Measurements from ENCODE around the gene PSKH1.

PSKH1 gene

DNA sequence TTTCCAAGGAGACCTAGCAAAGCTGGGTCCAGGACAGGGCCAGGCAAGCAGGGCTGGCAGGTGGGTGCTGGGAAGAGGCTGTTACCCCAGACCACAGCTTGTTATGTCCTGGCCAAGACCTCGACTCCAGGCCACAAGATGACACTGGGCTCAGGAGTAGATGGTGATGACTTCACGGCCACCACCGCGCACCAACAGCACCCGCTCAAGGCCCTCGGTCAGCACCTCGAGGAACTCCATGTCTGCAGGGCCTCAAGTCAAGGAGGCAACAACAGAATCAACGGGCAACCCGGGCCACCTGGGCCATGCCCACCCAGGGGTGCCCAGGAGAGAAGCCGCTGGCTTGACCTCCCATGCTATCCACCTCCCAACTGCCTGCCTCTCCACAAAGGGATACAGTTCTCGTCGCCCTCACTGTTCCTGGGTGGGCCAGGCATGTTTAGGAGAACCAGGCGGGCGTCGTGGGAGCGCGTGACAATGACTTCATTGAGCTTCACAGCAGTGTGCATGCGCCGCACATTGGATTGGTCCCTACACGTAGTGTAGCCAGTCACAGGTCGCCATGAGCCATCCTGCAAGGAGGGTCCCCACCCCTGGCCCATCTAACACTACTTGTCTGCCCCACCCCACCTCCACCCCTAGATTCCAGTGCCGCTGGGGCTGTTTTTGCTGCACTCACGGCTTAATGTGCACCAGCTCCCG, 51.8 kb downstream of the PSKH1 start:
- peaks cover 3% of the 10 kb centered on the region for H3K36me3 Mint-ChIP-seq (ENCODE audit: insufficient read depth)
- H3K27me3 Mint-ChIP-seq = no peaks in the 10 kb centered on the region
- no peak for DNase-seq
- H3K9me3 Mint-ChIP-seq = no peaks in the 10 kb centered on the region
- ATAC-seq (replicated peaks) = no peak
- peaks cover 15 to 17% of the 10 kb centered on the region in 2 donors for H3K4me1 Mint-ChIP-seq (ENCODE audit: low read depth in 2 of 2)
- H3K27ac Mint-ChIP-seq = peak overlapping the region in 1 of 2 donors; percentile 66
- H3K4me3 Mint-ChIP-seq = no peak overlapping the region

DNA sequence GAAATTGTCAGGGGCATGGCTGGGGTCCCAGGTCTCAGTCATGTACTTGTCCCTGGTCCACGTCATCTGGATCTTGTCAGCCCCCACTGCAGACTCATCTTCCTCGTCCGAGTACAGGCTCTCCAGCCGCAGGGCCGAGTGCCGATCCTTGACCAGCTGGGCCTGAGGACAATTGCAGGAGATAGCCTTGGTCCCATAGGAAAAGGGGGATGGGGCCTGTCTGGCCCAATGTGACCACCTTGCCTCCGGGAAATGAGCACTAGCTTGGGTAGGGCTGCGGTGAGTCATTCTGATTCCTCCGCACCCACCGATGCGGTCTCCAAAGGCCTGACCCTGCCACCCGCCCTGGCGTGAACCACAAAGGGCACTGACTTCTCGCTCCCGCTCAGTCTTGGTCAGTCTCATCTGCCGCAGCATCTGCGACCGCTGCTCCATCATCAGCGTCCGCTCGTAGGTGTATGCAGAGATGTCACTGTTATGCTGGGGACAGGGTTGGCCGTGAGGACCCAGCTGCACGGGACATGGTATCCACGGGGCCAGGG, 52.4 kb downstream of the PSKH1 start:
- no peak for ATAC-seq (replicated peaks)
- Mint-ChIP-seq H3K27ac (no peak overlapping the region), H3K27me3 (no peaks in the 10 kb centered on the region)

DNA sequence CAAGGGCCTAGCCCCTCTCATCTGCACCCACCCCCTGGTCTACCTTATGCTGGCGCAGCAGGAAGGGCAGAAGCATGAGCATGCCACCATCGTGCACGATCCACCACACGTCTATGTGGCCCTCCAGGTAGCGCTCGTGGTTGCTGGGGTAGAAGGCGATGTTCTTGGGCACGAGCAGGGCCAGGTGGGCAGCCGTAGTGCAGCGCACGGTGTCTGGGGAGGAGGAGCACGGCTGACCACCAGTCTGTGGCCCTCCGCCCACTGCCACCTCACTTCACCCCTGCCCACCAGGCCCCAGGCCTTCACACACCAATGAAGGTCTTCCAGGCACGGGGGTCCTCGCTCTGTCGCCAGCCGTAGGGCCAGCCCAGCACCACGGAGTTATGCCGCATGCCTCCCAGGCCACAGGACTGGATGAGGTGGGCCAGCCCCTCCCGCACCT, 53.1 kb downstream of the PSKH1 start:
- H3K27ac Mint-ChIP-seq = no peak overlapping the region
- no peak for ATAC-seq (replicated peaks)

More for the DNA sequence above, 52.4 kb downstream of the PSKH1 start:
- Mint-ChIP-seq H3K4me3 (no peak overlapping the region), H3K36me3 (ENCODE audit: insufficient read depth) (peaks cover 9% of the 10 kb centered on the region), H3K9me3 (no peaks in the 10 kb centered on the region), H3K4me1 (ENCODE audit: low read depth in 2 of 2) (peaks cover 10 to 12% of the 10 kb centered on the region in 2 donors)
- DNase-seq = no peak

DNA sequence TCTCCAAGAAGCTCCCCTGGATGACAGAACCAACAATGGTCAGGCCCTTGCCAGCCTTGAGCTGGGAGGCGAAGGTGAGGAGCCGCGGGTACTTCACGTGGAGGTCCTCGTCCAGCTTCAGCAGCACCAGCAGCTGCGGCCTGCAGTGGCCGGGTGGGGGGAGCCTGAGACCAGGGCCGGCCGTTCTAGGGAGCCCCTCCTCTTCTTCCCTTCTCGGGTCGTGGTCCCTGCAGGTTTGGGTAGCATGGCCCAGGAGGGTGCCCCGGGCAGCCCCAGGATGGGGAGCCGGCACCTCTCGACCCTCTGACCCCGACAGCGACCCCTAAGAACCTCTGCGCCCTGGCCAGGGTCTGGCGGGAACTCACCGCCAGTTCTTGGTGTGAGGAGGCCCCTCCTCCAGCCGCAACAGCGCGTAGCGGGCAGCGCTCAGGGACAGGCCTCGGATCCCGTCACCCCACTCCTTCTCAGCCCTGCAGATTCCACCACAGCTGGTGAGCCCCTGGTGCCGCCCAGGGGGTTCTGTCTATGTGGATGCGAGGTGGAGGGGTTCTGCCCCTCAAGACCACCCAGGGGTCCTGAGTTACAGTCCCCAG, 54.0 kb downstream of the PSKH1 start:
- H3K4me3 Mint-ChIP-seq = no peak overlapping the region
- DNase-seq = no peak
- peaks cover 16% of the 10 kb centered on the region for H3K36me3 Mint-ChIP-seq (ENCODE audit: insufficient read depth)
- peak overlapping the region in 1 of 2 donors; percentile 90 for H3K27ac Mint-ChIP-seq
- no peaks in the 10 kb centered on the region for H3K9me3 Mint-ChIP-seq
- no peak for ATAC-seq (replicated peaks)
- peaks cover 3 to 7% of the 10 kb centered on the region in 2 donors for H3K4me1 Mint-ChIP-seq (ENCODE audit: low read depth in 2 of 2)
- no peaks in the 10 kb centered on the region for H3K27me3 Mint-ChIP-seq

More for the DNA sequence above, 53.1 kb downstream of the PSKH1 start:
- H3K27me3 Mint-ChIP-seq = no peaks in the 10 kb centered on the region
- H3K4me3 Mint-ChIP-seq = no peak overlapping the region
- no peaks in the 10 kb centered on the region for H3K9me3 Mint-ChIP-seq
- peaks cover 12% of the 10 kb centered on the region for H3K36me3 Mint-ChIP-seq (ENCODE audit: insufficient read depth)
- peaks cover 10 to 12% of the 10 kb centered on the region in 2 donors for H3K4me1 Mint-ChIP-seq (ENCODE audit: low read depth in 2 of 2)
- no peak for DNase-seq

DNA sequence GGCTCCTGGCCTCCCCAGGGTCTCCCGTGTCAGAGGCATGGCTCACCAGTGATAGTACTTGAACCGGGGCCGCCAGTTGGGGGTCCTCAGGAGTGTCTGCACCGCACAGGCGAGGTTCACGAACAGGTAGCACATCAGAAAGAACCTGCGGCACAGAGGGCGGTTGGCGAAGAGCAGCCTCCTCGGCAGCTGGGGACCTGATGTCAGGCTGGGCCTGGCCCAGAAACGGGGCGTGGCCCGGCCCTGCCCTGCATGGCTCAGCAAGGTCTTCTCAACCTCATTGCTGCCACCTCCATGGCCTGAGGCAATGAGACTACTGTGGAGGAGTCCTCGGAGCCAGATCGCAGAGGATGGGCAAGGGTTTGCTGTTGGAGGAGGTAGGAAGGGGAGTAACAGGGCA, 55.0 kb downstream of the PSKH1 start:
- H3K27ac Mint-ChIP-seq = peak overlapping the region; percentile 31 to 90
- DNase-seq (no peak), ATAC-seq (replicated peaks) (no peak)
- H3K4me1 Mint-ChIP-seq (ENCODE audit: low read depth in 2 of 2) = peaks cover 0 to 5% of the 10 kb centered on the region in 2 donors
- no peak overlapping the region for H3K4me3 Mint-ChIP-seq
- H3K27me3 Mint-ChIP-seq = no peaks in the 10 kb centered on the region
- no peaks in the 10 kb centered on the region for H3K9me3 Mint-ChIP-seq
- H3K36me3 Mint-ChIP-seq (ENCODE audit: insufficient read depth) = peaks cover 16% of the 10 kb centered on the region

DNA sequence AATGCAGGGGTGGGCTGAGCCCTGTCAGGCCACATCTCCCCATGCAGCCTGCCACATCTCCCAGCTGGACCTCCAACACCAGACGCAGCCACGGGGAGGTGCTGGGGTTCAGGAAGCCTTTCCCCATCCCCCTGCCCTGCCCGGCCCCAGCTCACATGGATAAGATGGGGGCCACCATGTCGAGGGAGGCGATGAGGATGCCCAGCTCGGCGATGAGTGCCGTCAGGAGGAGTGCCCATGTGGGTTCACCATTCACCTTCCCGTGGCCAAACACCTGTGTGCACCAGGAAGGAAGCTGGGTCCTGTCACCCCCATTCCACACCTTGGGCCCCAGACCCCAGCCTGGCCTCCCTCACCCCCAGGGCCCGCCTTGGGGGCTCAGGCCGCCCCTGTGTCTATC, 56.6 kb downstream of the PSKH1 start:
- Mint-ChIP-seq H3K4me1 (ENCODE audit: low read depth in 2 of 2) (peaks cover 0 to 5% of the 10 kb centered on the region in 2 donors), H3K27me3 (no peaks in the 10 kb centered on the region), H3K9me3 (no peaks in the 10 kb centered on the region), H3K27ac (no peak overlapping the region), H3K4me3 (no peak overlapping the region), H3K36me3 (ENCODE audit: insufficient read depth) (peaks cover 16% of the 10 kb centered on the region)
- no peak for ATAC-seq (replicated peaks)
- no peak for DNase-seq

DNA sequence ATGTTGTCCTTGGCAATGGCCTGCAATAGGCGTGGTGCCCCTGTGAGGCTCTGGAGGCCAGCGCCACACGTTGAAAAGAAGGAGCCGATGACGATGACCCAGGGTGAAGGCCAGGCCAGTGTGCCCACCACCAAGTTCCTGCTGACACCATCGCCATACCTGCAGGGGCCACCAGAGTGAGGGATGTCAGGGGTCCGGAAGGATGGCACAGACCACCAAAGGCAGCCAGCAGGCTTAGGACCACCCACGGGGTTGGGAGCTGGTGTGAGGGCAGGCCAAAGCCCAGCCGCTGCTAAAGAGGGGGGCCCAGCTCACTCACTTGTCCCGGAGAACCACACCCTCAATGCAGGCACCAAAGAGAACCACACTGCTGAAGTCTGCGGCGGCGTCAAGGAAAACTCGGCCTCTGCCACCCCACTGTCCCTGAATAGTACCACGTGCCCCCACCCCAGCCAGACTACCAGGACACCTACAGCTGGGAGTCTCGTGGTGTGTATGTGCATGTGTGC, 57.3 kb downstream of the PSKH1 start:
- no peak for DNase-seq
- ATAC-seq (replicated peaks) = no peak
- Mint-ChIP-seq H3K4me3 (no peak overlapping the region), H3K27me3 (no peaks in the 10 kb centered on the region), H3K27ac (no peak overlapping the region), H3K36me3 (ENCODE audit: insufficient read depth) (peaks cover 16% of the 10 kb centered on the region), H3K4me1 (ENCODE audit: low read depth in 2 of 2) (peaks cover 0 to 5% of the 10 kb centered on the region in 2 donors), H3K9me3 (no peaks in the 10 kb centered on the region)

DNA sequence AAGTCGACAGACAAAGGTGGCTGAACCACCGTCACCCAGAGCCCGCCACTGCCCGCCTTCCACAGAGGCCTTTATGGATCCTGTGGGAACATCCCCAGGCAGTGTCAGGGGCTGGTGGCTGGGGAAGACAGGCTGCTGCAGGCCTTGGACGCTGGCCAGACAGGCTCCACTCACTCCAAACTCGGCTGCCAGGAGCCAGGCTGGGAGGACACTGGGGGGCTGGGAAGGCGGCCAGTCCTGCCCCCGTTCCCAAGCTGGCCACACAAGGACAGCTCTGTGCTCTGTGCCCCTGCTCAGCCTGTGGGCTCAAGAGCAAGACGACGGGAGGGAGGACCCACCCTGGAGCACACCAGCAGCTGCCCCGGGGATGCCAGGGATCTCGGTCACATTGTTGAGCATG, 58.4 kb downstream of the PSKH1 start:
- H3K36me3 Mint-ChIP-seq (ENCODE audit: insufficient read depth) = peaks cover 16% of the 10 kb centered on the region
- H3K4me3 Mint-ChIP-seq = no peak overlapping the region
- ATAC-seq (replicated peaks) (no peak), DNase-seq (no peak)
- no peak overlapping the region for H3K27ac Mint-ChIP-seq
- H3K9me3 Mint-ChIP-seq = no peaks in the 10 kb centered on the region
- H3K27me3 Mint-ChIP-seq = no peaks in the 10 kb centered on the region
- H3K4me1 Mint-ChIP-seq (ENCODE audit: low read depth in 2 of 2) = peaks cover 0 to 4% of the 10 kb centered on the region in 2 donors

DNA sequence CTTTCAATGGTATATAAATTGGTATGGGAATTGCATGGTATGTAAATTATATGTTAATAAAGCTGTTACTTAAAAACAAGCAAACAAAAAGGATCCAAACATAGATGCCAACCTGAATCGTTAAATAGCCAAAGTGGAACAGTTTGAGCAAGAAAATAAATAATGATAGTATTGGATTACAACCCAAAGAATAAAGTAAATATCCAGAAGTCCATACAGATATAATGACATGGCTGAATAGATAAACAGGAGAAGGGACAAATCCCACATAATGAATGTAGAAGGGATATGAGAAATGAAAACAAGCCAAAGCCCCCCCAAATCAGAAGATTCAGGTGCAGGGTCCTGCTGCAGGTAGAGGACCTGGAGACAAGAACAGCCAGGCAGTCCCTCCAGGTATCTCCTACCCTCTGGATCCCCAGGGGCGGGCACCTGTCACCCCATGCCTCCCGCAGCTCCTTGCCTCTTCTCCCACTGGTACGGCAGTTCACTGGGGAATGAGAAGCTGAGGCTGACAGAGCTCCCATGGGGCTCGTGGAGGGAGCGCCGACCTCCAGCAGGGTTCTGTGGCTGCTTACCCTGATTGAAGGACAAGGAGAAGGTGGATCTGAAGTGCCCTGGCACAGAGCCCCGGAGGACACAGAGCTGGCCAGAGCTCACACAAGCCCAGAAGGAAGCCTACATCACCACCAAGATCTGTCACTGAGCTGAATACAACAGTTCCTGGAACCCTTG, 60.8 kb downstream of the PSKH1 start:
- H3K9me3 Mint-ChIP-seq = no peaks in the 10 kb centered on the region
- H3K4me1 Mint-ChIP-seq (ENCODE audit: low read depth in 2 of 2) = peaks cover 0 to 2% of the 10 kb centered on the region in 2 donors
- peaks cover 14% of the 10 kb centered on the region for H3K36me3 Mint-ChIP-seq (ENCODE audit: insufficient read depth)
- no peak overlapping the region for H3K4me3 Mint-ChIP-seq
- peak overlapping the region in 1 of 2 donors; percentile 41 for H3K27ac Mint-ChIP-seq
- no peaks in the 10 kb centered on the region for H3K27me3 Mint-ChIP-seq
- ATAC-seq (replicated peaks) (no peak), DNase-seq (no peak)

DNA sequence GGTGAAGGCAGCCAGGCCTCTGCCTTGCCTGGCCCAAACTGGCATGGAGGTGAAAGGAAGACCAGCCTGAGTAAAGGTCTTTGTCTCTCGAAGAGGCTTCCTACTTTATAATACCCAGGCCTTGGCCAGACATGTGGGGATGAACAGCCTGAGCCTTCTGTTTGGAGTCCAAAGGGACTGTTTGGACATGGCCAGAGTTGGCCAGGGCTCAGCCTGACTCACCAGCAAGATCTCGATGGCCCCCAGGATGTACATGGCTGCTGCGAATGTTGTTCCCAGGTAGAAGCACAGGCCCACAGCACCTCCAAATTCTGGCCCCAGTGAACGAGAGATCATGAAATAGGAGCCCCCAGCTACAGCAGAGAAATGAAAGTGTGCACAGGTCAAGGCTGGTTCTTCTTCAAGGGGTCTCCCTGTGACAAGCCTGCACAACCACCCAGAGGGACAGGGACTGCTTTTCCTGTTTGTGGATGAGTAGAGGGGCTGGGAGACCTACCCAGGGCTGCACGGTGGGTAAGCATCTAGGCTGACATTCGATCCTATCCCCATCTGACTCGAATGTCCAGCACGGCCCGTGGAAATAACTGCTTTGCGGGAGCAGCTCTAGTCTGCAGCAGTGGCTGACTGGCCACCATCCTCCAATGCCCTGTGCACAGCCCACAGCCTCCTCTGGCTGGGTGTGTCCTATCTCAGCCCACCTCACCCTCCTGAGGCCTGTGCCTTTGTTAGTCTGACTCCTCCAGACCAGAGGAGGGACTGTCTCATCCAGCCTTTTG, 61.6 kb downstream of the PSKH1 start:
- H3K27me3 Mint-ChIP-seq = no peaks in the 10 kb centered on the region
- ATAC-seq (replicated peaks) = no peak
- DNase-seq = no peak
- H3K36me3 Mint-ChIP-seq (ENCODE audit: insufficient read depth) = peaks cover 14% of the 10 kb centered on the region
- H3K27ac Mint-ChIP-seq = peak overlapping the region in 1 of 2 donors; percentile 57
- no peaks in the 10 kb centered on the region for H3K9me3 Mint-ChIP-seq
- no peak overlapping the region for H3K4me3 Mint-ChIP-seq
- peaks cover 0 to 2% of the 10 kb centered on the region in 2 donors for H3K4me1 Mint-ChIP-seq (ENCODE audit: low read depth in 2 of 2)

DNA sequence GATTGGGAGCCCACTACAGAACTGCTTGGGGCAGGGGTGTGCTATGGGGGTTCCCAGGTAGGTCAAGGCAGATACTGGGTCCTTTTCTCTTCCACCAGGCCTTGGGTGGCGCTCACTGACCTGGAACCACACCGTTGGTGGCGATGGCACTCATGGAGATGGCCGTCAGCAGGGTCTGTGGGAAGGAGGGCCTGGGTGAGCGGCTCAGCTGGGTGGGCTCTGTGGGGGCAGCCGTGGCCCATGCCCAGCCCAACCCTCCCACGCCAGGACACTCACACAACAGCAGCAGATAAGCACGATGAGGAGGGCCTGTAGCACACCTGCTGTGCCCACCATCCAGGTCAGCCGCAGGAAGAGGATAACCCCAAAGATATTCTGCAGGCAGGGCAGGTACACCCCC, 64.6 kb downstream of the PSKH1 start:
- Mint-ChIP-seq H3K9me3 (no peaks in the 10 kb centered on the region), H3K36me3 (ENCODE audit: insufficient read depth) (peaks cover 3% of the 10 kb centered on the region), H3K4me3 (no peak overlapping the region), H3K4me1 (ENCODE audit: low read depth in 2 of 2) (no peaks in the 10 kb centered on the region), H3K27me3 (no peaks in the 10 kb centered on the region), H3K27ac (peak overlapping the region in 1 of 2 donors; percentile 28)
- ATAC-seq (replicated peaks) (no peak), DNase-seq (no peak)

DNA sequence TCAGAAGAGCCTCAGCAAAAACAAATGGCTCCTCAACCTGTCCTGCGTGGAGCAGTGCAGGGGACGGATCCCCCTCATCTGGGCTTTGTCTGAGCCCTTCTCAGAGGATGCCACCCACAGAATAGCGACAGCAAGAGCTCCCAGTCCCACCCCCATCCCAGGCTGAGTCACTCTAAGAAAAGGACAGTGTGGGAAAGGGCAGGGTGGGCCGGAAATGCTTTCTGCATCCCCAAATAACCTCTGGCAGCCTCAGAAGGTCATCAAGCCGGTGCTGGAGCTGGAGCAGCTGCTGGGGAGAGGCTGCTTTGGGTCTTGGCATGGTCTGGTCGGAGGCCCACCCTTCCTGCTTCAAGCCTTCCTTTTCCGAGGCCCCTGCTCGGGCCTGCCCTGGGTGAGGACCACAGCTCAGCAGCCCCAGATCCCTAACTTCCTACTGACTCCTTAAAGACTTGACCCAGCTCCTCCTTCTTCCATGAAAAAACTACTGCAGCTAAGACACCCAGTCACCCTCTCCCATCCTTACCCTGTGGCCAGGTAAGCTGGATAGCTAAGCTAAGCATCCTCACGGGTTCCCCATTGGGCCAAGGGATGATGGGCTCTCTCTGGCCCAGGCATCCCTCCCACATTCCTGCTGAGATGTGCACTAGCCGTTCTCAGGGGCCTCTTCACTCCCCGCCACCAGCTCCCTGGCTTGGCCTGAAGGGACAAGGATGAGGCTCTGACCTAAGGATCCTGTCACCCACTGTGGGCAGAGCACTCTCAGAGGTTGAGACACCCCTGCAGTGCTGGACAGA, 66.7 kb downstream of the PSKH1 start:
- Mint-ChIP-seq H3K4me3 (no peak overlapping the region), H3K36me3 (ENCODE audit: insufficient read depth) (peaks cover 3% of the 10 kb centered on the region), H3K27ac (no peak overlapping the region), H3K9me3 (no peaks in the 10 kb centered on the region), H3K4me1 (ENCODE audit: low read depth in 2 of 2) (peaks cover 0 to 3% of the 10 kb centered on the region in 2 donors), H3K27me3 (no peaks in the 10 kb centered on the region)
- DNase-seq = no peak
- ATAC-seq (replicated peaks) = no peak

Data from effector memory CD8-positive, alpha-beta T cell (primary cell).